Stimulated activated CD8-positive, alpha-beta memory T cell treated with anti-CD3 and anti-CD28 coated beads, Interleukin-7, amount 100 ng/mL, for 24 hours (primary cell): ENCODE data around the gene SRRD.
"Not testable (repeated sequence)": the region's sequence is repeated elsewhere in the genome, so short reads cannot be mapped to it uniquely, and the experiment has no call there.

ENCODE experiments used
- DNase-seq: peaks from one replicate; pipeline ENCODE4 v3.0.0-alpha.2; 2020; ENCODE audit warnings: low read depth

Gene SRRD, protein sequence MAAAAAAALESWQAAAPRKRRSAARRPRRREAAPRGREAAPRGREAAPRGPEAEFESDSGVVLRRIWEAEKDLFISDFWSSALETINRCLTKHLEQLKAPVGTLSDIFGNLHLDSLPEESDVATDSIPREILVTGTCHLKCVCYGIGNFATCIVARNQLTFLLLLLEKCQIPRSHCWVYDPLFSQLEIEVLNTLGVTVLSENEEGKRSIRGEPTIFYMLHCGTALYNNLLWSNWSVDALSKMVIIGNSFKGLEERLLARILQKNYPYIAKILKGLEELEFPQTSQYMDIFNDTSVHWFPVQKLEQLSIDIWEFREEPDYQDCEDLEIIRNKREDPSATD

DNA sequence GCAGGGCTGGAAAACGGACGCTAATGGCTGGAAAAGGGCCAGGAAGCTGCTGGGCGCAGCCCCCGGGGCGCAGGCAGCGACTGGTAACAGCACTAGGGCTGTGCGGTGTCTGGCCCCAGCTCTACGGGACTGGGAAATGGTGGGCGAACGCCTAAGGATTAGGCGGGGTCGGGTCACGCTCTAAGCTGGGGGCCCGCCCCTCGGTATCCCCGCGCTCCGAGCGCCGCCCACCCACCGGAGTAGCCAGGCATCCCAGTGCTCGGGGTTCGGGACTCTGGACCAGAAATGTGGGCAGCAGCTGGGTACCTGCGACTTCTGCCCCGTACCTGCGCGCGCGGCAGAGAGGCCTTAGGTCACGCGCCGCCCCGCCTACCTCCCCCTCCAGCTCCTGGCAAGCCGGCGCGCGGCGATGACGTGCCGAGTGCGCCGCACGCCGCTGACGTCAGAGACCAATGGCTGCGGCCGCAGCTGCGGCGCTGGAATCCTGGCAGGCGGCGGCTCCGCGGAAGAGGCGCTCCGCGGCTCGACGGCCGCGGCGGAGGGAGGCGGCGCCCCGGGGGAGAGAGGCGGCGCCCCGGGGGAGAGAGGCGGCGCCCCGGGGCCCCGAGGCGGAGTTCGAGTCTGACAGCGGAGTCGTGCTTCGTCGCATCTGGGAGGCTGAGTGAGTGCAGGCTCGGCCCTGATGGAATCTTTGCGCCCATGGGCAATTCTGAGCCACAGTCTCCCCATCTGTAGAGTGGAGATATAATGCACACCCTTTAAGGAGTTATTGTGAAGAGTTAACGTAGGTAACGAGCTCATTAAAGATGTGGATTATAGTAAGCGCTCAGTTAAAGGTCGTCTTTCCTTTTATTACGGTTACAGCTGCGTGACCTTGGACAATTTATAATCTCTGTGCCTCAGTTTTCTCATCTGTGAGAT is at the start of gene SRRD, which contains the start of gene HPS4:
TSS of gene SRRD (plus strand) at position 439 of the 921 bp plus-strand sequence. CDS start at position 453, 14 bp downstream.
TSS of gene HPS4 (minus strand) at position 345 of the 921 bp plus-strand sequence. CDS start 2,021 bp downstream, outside the sequence.
- peak; percentile 79 for DNase-seq

DNA sequence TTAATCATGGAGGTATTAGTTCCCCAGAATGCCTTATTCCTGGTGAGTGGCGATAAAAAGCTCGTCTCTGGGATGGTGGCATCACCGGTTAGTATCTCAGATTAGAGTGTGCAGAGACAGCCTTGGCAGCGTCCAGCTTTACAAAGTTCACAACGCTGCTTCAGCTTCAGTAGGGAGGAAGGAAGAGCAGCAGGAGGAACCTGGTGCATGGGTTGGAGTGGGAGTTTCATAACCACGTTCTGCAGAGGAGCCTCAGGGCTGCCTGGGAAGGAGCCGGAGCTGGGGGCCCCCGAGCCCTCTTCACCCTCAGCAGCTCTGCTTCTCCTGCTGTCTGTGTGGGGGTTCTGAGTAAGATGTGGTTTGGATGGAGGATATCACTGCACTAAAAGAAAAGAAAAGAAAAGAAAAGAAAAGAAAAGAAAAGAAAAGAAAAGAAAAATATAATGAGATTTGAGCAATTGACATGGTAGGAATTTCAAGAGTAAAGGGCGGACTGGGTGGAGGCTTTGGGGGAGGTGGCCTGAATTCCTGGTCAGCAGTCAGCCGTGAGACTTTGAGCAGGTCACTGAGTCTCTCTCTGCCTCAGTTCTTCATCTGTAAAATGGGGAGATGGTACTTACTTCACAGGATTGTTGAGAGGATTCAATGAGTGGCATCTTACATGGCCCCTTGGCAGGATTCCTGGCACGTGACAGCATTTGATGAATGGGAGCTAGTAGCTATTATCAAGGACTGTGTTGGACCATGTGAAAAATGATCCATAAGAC is 48.2 kb upstream of the SRRD start:
- DNase-seq = no peak

DNA sequence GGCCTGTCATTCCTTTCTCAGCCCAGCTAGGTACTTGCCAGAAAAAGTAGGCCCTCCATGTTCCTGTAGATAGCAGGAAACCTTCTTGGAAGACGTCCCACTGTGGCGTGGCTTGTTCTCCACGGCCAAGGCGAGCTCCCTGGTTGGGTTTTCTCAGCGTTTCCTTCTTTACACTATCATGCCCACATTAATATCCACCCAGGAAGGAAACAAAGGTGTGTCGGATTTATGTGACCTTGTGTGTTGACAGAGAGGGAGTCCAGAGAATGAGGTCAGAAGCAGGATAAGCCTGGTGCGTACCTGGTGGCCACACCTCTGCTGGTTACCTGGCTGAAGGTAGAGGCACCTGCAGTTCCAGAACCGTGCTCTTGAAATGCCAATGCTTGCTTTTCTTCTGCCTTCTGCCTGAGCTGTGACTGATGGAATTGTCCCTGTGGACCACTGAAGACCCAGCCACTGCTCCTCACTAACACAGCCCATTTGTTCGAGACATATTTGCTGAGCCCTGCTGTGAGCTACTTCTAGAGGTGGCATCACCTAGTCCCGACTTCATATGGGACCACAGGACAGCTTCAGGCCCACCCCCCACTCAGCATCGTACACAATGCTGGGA is 46.7 kb upstream of the SRRD start:
- DNase-seq = no peak

DNA sequence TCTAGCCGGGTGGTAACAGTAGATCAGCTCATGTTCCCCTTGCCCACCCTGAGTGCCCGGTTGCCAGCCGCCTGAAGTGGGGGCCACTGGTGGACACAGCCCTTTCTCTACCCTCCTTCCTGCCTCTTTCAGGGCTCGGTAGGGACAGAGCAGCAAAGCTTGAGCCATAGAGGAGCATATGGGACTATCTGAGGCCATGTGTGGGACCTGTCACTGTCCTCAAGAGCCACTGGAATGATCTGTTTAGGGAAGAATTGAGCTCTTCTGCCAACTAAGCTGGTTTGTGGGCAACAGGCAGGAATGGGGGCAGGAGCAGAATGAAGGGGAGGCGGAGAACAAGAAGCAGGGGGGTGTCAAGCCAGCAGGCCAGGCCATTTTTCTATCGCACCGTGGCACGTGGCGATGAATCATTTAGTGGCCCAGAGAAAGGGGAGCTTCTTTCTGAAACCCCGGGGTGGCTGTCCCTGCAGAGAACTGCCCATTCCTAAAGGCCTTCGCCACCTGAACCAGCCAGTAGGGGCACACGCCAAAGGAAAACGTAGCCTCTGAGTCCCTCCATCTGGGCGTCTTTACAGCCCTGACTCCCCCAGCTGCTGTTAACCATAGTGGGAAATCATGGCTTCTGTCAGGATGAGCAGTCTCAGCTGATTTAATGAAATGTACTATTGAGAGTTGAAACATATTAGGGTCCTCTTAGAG is 45.8 kb upstream of the SRRD start:
- no peak for DNase-seq

DNA sequence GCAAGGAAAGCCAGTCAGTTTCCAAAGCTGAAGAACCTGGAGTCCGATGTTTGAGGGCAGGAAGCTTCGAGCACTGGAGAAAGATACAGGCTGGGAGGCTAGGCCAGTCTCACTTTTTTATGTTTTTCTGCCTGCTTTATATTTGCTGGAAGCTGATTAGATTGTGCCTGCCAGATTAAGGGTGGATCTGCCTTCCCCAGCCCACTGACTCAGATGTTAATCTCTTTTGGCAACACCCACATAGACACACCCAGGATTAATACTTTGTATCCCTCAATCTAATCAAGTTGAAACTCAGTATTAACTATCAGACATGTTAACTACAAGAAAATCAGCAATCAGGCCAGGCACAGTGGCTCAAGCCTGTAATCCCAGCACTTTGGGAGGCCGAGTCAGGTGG is 44.9 kb upstream of the SRRD start:
- DNase-seq = not testable (repeated sequence)

DNA sequence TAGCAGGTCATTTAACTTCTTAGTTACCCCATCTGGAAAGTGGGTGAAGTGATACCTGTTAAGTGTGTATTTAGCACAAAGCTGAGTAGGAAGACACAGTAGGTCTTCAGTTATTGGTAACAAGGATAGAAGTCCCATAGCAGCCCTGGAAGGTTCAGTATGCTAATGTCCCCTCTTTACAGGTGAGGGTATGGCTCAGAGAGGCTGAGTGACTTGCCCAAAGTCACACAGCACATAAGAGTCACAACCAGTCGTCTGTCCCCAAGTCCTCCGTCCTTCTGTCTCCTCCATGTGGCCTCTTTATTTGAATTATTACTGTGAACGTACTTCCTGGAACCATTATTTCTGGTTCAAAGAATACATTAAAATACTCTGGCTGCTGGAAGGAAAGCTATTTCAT is 44.1 kb upstream of the SRRD start:
- no peak for DNase-seq

DNA sequence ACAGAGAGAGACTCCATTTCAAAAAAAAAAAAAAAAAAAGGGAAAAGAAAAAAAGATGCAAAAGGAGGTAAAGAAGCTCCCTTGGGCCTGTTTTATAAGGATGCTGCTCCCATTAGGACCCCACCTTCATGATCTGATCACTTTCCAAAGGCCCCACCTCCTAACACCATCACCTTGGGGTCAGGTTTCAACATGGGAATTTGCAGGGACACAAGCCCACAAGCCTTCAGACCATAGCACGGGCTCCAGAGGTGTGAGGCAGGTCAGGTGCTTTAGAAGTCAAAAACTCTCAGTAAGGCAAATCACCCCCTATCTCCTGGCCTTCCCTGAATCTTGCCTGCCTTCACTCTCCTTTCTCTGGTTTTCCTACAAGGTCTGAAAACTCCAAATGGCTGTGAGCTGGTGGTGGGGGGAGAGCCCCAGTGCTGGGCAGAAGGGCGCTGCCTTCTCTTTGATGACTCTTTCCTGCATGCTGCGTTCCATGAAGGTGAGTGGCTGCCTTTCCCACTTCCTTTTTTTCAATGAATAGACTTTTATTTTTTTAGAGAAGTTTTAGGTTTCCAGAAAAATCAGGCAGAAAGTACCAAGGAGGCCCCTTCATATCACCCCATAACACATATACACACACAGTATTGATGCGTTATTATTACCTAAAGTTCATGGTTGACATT is 41.5 kb upstream of the SRRD start:
- DNase-seq = no peak

DNA sequence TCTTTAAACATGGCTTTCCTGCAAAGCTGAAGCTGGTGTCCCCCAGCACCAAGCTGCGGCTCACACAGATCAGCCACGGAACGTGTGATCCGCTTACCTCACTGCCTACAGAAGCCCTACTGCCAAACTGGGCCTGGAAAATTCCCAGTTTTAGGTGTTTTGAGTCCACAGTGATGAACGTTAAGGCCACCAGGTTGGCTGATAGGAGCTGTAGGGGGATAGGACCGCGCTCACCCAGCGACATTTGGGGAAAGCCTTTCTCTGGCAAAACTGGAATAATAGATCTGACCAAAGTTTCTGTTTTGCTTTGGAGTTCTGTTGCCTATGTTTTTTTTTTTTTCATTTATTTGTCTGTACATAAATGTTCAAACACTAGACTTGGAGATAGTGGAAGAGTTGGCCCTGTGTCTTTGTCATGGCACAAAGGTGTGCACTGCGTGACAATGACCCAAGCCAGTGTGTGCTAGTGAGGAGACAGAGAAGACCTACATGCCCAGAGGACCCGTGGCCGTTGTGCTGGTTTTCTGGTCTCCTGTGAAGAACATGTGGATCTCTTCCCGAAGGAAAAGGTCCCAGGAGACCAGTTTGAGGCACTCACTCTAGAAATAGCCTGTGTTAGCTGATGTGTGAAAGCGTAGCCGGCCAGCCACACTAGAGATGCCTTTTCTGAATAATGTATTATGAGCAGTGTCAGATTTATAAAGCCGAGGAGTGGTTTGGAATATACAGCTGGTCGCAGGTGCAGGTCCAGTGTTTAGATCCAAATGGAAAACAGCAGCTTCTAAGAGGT is 39.6 kb upstream of the SRRD start:
- no peak for DNase-seq

DNA sequence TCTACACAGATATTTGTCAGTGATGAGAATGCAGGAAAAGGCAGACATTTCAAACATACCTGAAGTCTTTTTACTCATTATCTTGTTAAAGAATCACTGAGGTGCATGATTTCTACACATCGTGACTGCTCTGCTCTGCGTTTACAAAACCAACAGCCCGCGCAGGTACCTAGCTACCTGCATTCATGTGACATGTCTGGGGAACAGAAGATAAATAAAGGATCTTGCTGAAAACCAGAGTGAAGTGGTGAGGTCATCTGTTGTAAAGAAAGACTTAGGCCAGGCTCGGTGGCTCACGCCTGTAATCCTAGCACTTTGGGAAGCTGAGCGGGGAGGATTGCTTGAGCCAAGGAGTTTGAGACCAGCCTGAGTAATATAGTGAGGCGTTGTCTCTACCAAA is 38.9 kb upstream of the SRRD start:
- DNase-seq = no peak

DNA sequence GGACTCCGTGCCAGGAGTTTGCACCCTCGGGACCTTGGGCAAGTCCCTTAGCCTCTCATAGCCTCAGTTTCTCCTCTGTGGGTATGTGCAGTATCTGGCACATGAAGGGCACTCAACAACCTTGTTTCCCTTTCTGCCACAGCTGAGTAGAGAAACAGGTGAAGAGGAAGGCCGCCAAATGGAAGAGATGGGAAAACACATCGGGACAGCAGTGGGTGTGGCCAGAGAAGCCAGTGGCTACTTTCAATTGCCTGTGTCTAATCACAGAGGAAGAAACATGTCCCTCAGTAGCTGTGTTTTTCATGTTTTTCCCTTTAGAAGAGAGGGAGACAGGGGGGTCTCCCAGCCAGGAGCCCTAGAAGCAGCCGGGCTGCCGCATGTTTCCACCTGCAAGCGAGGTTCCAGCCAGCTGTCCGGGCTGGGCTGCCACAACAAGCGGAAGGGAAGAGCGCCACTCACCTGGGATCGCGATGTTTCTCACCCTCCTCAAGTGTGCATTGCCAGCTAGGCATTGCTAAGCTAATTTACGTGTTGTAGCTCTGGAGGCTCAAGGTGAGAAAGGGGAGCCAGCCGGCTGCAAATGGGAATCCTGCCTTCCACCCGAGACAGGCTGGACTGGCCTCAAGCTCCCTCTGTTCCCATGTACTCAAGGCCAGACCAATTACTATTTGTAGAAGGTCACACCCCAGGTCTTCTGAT is 38.0 kb upstream of the SRRD start:
- no peak for DNase-seq

DNA sequence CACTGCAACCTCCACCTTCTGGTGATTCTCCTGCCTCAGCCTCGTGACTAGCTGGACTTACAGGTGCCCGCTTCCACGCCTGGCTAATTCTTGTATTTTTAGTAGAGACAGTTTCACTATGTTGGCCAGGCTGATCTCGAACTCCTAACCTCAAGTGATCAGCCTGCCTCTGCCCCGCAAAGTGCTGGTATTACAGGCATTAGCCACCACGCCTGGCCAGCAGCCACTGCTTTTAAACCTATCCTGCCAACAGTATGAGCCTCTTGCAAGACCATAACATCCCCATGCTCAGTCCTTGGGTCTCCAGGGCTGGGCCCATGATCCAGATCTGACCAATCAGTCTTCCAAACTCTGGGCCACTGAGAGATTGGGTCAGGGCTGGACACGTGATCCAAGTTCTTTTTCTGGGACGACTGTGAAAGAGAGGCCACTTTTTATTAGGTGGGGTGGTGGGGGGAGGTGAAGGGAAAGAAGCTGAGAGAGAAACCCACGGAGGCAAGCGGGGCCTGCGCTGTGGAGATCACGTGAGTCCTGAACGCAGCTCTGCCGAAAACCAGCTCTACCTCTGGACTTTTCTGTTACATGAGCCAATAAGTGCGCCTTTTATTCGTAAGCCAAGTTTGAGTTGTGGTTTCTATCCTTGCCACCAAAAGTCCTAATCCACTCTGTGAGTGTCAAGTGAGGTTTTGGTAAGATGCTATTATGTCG is 36.7 kb upstream of the SRRD start:
- no peak for DNase-seq

DNA sequence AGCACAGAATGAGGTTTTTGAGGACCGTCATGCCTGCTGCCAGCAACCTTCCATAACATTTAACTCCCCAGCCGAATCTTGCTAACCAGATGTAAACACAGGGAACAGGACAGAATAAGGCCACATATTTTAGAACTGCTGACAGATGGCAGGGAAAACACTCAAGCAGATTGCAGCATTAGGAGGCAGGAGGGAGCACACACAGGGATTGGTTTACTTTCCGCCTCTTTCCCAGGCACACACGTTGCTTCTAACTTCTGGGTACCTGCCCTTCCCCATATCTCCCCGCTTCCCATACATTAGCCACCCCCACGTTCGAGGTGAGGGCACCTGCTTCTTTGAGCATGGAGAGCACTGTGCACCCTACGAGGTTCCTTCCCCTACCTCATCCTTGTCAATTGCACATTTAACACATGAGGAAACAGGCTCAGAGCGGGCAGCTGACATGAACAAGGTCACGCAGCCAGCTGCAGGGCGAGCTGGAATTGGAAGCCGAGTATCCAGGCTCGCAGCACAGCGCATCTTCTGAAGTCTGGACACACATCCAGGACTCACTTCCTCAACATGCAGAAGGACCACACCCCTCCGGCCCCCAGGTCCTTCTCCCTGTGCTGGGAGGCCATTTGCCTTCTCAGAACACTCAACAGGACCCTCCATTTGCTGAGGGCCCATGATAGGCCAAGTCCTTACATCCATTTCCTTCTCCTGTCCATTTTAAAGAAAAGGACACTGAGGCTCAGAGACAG is 35.9 kb upstream of the SRRD start:
- DNase-seq = no peak

DNA sequence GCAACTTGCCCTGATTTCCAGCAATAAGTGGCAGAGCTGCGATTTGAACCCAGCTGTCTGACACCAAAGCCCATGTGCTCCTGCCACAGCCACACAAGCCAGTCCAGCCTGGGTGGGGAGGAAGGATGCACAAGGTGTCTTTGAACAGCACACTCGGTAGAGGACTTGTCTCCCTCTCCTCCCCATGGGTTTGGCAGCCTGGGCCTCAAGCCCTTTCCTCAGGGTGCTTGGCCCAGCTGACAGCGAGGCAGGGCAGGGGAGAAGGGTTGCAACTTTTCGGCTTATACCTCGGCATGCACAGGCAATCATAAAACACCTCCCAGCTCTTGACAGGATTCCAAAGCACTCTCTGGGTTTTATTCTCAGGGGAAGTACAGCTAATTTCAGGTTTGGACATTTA is 35.3 kb upstream of the SRRD start:
- no peak for DNase-seq

DNA sequence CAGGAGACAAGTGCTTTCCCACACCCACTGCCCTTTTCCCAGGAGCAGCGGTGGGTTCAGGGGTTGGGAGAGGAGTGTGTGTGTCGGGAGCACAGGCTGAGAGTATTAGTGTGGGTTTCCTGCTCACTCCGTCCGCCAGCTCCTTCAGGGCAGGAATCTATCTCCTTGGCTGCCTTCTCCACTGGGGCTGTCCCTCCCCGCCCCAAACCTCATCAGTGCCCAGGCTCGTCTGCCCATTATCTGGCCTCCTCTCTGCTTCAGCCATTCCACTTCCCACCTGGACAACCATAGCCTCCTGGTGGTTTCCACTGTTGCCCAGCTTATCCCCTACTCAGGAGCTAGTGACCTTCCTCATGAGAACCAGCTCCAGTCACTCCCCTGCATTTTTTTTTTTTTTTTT is 34.7 kb upstream of the SRRD start:
- DNase-seq = no peak

DNA sequence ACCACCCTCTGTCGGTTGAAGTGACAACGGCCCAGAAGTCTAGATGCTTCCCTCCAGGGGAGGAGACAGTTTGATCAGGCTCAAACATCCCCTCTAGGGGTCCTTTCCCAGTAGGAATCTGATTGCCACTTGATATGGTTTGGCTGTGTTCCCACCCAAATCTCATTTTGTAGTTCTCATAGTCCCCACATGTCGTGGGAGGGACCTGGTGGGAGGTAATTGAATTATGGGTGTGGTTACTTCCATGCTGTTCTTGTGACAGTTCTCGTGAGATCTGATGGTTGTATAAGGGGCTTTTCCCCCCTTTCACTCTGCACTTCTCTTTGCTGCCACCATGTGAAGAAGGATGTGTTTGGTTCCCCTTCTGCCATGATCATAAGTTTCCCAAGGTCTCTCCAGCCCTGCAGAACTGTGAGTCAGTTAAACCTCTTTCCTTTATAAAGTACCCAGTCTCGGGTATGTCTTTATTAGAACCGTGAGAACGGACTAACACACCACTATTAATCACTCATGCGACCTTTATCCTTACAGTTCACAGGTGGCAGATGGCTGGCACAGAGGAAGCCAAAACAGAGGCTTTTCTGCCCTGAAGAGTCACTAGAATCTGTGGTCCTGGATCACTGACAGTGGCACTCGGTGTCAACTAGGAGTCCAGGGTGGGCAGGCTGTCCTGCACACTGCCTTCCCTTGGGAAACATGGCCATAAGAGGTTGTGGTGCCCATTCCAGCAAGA is 33.1 kb upstream of the SRRD start:
- DNase-seq = no peak

DNA sequence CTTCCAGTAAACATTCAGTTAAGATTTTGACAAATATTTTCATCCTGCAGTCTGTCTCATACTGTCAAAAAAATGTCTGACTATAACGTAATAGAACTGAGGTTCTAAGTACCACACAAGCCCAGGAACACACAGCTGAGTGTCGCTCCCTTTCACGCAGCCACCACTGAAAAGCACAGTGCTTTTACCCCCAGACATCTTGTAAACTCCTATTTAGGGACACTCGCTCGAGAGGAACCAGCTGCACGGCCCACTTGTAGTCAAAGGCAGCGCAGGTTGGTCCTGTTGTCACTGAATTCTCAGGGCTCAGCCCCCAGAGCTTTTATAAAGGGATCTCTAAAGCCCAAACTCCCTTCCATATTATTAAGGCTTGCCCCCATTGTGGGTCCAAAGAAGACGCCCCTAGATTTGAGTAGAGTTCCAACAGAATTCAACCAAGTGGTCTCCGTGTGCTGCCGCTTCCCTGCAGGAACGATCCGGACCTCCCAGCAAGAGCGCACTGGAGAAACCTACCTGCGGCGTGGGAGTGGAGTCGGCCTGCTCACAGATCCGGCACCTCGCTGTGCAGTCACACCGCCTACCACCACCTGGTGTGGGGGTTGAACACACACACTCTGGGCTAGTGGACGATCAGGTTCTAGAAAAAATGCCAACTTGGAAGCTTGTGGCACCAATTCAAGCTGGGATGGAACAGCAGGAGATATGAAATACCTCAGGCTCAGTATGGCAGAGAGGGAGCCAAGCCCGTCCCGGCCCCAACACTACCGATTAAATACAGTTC is 31.3 kb upstream of the SRRD start:
- DNase-seq = no peak
